Activated B cell treated with CpG ODN at 0.5 μM for 24 hours (primary cell): Measurements from ENCODE around the gene PDE4B. TPM values are rescaled to one million over a fixed set of nuclear protein-coding genes. Genes with fewer than 3 reads are reported as not detected.

Experiments used
- ATAC-seq: fragments of 200-7000 bp; cut with Tn5 transposase; one replicate; pipeline ENCODE4 v1.10.0; 2021; ENCODE audit warnings: low read depth, mild to moderate bottlenecking, moderate library complexity
- CTCF ChIA-PET: fragments of 350-600 bp; sonication (Branson Sonifier 250); formaldehyde crosslinking; loops from one replicate; lab custom pipeline; 2021; ENCODE audit warnings: antibody characterized with exemption; lab: Charles Lee
- POLR2A ChIA-PET: fragments of 350-600 bp; sonication (Branson Sonifier 250); formaldehyde crosslinking; loops from one replicate; lab custom pipeline; 2021; ENCODE audit warnings: antibody characterized with exemption; lab: Charles Lee
- DNase-seq: peaks from one replicate; pipeline ENCODE4 v3.0.0; 2022
- H3K27ac Mint-ChIP-seq: one replicate; pipeline ENCODE4 v1.8.0; 2020; ENCODE audit warnings: mixed read lengths
- H3K27me3 Mint-ChIP-seq: one replicate; pipeline ENCODE4 v1.8.0; 2021; ENCODE audit warnings: mixed read lengths
- H3K36me3 Mint-ChIP-seq: one replicate; pipeline ENCODE4 v1.8.0; 2021; ENCODE audit warnings: low read depth, mixed read lengths
- H3K4me1 Mint-ChIP-seq: one replicate; pipeline ENCODE4 v1.8.0; 2021; ENCODE audit warnings: mixed read lengths
- H3K4me3 Mint-ChIP-seq: one replicate; pipeline ENCODE4 v1.8.0; 2020; ENCODE audit warnings: mild to moderate bottlenecking, mixed read lengths
- H3K9me3 Mint-ChIP-seq: one replicate; pipeline ENCODE4 v1.8.0; 2020; ENCODE audit warnings: mixed read lengths
- CTCF ChIP-seq: fragments of 200-600 bp; IDR thresholded peaks from one replicate; pipeline ENCODE4 v1.8.0; 2022; ENCODE audit warnings: antibody characterized with exemption, mild to moderate bottlenecking
- intact Hi-C: fragments of 100-400 bp; cut with micrococcal nuclease; formaldehyde crosslinking; loops from one replicate; pipeline ENCODE4 v1.15.1; 2024
- total RNA-seq: library from RNA; stranded (reverse); gene quantifications from 2 replicates; pipeline ENCODE4 v1.2.3, GENCODE V29; 2022

Gene PDE4B
- total RNA-seq, 1 donor from 2014 or later = 84.1 TPM

GRCh38 chr1:66265268-66265667 is 472.6 kb downstream of the PDE4B start:
- H3K27me3 Mint-ChIP-seq = no peaks in the 10 kb centered on the region
- intact Hi-C loops = no loop called here
- H3K27ac Mint-ChIP-seq = no peak overlapping the region
- H3K36me3 Mint-ChIP-seq = no peaks in the 10 kb centered on the region
- TF ChIP-seq CTCF = no peak
- no peak overlapping the region for H3K4me3 Mint-ChIP-seq
- ChIA-PET CTCF (interaction anchor here (1.8 kb wide), 1 partner anchor 23 kb away, joined by 6 read pairs; no protein-coding TSS in a partner anchor), POLR2A (no interaction called here)
- no peak for DNase-seq
- H3K9me3 Mint-ChIP-seq = no peaks in the 10 kb centered on the region
- peaks cover 17% of the 10 kb centered on the region for H3K4me1 Mint-ChIP-seq
- no peak for ATAC-seq

GRCh38 chr1:66265796-66266195 is 473.1 kb downstream of the PDE4B start:
- H3K9me3 Mint-ChIP-seq = no peaks in the 10 kb centered on the region
- CTCF ChIA-PET = interaction anchor here (1.0 to 1.8 kb wide), 2 partner anchors 23 to 178 kb away, joined by 3 to 6 read pairs; no protein-coding TSS in a partner anchor
- DNase-seq (no peak), ATAC-seq (no peak)
- peak overlapping the region; percentile 30 for H3K27ac Mint-ChIP-seq
- TF ChIP-seq CTCF = no peak
- H3K27me3 Mint-ChIP-seq = no peaks in the 10 kb centered on the region
- no peak overlapping the region for H3K4me3 Mint-ChIP-seq
- intact Hi-C loops = loop anchor here (1.0 kb wide), 1 partner anchor 11 kb away; no protein-coding TSS in a partner anchor
- POLR2A ChIA-PET = no interaction called here
- peaks cover 22% of the 10 kb centered on the region for H3K4me1 Mint-ChIP-seq
- no peaks in the 10 kb centered on the region for H3K36me3 Mint-ChIP-seq

GRCh38 chr1:66266350-66266749 is 473.7 kb downstream of the PDE4B start:
- ATAC-seq = no peak
- Mint-ChIP-seq H3K4me1 (peaks cover 28% of the 10 kb centered on the region), H3K36me3 (no peaks in the 10 kb centered on the region), H3K4me3 (no peak overlapping the region), H3K27ac (no peak overlapping the region), H3K9me3 (no peaks in the 10 kb centered on the region), H3K27me3 (no peaks in the 10 kb centered on the region)
- TF ChIP-seq CTCF = no peak
- CTCF ChIA-PET = interaction anchor here (1.0 kb wide), 1 partner anchor 178 kb away, joined by 3 read pairs; no protein-coding TSS in a partner anchor
- intact Hi-C loops = loop anchor here (1.0 kb wide), 1 partner anchor 12 kb away; no protein-coding TSS in a partner anchor
- DNase-seq = no peak
- POLR2A ChIA-PET = interaction anchor here (0.7 to 1.8 kb wide), 3 partner anchors 8 to 65 kb away, joined by 3 to 5 read pairs (median 3); no protein-coding TSS in a partner anchor

GRCh38 chr1:66266756-66267155 is 474.1 kb downstream of the PDE4B start:
- CTCF ChIA-PET = interaction anchor here (0.5 to 1.0 kb wide), 2 partner anchors 176 to 177 kb away, joined by 3 read pairs; no protein-coding TSS in a partner anchor
- DNase-seq (no peak), ATAC-seq (no peak)
- no peaks in the 10 kb centered on the region for H3K9me3 Mint-ChIP-seq
- intact Hi-C loops = loop anchor here (1.0 kb wide), 1 partner anchor 12 kb away; no protein-coding TSS in a partner anchor
- no peak overlapping the region for H3K27ac Mint-ChIP-seq
- H3K36me3 Mint-ChIP-seq = no peaks in the 10 kb centered on the region
- peaks cover 32% of the 10 kb centered on the region for H3K4me1 Mint-ChIP-seq
- no peak overlapping the region for H3K4me3 Mint-ChIP-seq
- TF ChIP-seq CTCF = no peak
- no peaks in the 10 kb centered on the region for H3K27me3 Mint-ChIP-seq
- POLR2A ChIA-PET = interaction anchor here (0.7 to 1.8 kb wide), 3 partner anchors 8 to 65 kb away, joined by 3 to 5 read pairs (median 3); no protein-coding TSS in a partner anchor

- ATAC-seq (no peak), DNase-seq (no peak)
- Mint-ChIP-seq H3K36me3 (no peaks in the 10 kb centered on the region), H3K4me3 (no peak overlapping the region), H3K27me3 (no peaks in the 10 kb centered on the region), H3K9me3 (no peaks in the 10 kb centered on the region), H3K27ac (no peak overlapping the region), H3K4me1 (peaks cover 38% of the 10 kb centered on the region)
- intact Hi-C loops = no loop called here
- POLR2A ChIA-PET = interaction anchor here (1.5 to 1.8 kb wide), 3 partner anchors 11 to 64 kb away, joined by 3 to 5 read pairs (median 3); no protein-coding TSS in a partner anchor
- no peak for TF ChIP-seq CTCF
- CTCF ChIA-PET = interaction anchor here (0.5 kb wide), 1 partner anchor 176 kb away, joined by 3 read pairs; no protein-coding TSS in a partner anchor
Observed at GRCh38 chr1:66267201-66267940, 474.7 kb downstream of the PDE4B start.
